NCI-H2227 (cell line): ENCODE data around the gene AKT2.
"Not testable (repeated sequence)": the region's sequence is repeated elsewhere in the genome, so short reads cannot be mapped to it uniquely, and the experiment has no call there.

Experiments
- DNase-seq: peaks from one replicate; lab custom pipeline; 2025; ENCODE audit not compliant: unreplicated experiment; lab: John Stamatoyannopoulos, UW

Gene AKT2

DNA sequence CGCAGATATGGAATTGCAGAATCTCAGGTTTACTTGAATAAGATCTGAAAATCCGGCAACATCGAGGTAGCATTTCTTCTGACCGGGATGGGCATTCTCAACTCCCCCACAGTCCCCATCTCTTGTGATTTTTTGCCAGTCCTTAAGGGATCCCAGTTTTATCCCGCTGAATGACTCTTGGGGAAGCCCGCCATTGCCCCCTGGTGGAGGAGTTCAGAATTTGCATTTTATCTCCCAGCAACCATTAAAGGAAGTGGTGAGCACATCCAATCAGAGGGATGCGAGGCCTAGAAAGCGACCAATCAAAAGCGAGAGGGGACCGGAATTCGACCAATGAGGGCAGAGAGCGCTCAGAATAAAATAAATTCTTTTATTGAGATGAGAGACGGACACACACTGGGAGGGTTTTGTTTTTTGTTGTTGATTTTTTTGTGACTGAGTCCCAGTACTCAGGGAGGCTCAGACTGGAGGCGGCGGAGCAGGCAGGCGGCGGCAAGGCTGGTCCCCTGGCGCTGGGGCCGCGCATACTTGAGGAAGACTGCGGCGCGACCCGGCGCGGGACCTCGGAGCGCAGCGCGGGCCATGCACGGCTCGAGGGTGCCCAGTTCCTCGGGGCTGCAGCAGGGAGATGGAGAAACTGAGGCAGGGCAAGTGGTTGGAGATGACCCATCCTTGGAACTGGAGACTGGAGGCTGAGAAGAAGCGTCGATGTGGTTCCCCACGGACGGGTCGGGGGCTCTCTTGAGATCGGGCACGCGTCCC lies 63.1 kb downstream of the AKT2 start:
- peak; percentile 94 for DNase-seq

DNA sequence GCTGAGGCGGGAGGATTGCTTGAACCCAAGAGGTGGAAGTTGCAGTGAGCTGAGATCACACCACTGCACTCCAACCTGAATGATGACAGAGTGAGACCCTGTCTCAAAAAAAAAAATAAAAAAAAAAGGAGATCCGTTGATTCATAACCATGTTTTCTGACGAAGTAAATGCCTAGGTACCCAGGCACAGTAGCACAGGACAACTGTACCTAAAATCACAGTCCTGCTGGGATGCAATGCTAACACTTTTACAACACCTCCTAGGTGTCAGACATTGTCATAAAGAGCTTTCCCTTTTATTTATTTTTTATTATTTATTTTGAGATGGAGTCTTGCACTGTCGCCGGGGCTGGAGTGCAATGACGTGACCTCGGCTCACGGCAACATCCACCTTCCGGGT lies 64.5 kb downstream of the AKT2 start:
- DNase-seq = no peak

DNA sequence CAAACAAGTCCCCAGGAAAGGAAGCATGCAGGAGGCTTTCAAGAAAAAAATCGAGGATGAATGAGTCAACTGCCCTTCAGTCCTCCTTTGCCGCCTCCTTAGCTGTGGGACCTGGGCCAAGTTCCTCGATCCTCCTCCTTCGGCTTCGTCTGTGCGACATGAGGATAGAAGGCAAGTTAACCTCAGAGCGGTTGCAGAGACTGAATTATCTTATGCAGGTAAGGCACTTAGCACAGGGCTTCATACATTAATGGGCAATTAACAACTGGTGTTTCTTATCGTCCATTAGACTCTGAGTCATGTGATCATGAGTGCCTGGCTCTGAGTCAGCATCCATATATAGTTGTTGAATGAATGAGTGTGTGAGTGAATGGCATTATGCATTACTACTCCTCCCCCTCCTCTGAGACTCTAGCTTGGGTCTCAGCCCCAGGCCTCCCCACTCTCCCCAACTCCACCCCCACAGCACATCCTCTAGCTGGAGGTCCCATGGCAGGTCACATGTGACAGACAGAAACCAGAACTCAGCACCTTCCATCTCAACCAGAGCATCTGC lies 65.3 kb downstream of the AKT2 start:
- peak; percentile 70 for DNase-seq

DNA sequence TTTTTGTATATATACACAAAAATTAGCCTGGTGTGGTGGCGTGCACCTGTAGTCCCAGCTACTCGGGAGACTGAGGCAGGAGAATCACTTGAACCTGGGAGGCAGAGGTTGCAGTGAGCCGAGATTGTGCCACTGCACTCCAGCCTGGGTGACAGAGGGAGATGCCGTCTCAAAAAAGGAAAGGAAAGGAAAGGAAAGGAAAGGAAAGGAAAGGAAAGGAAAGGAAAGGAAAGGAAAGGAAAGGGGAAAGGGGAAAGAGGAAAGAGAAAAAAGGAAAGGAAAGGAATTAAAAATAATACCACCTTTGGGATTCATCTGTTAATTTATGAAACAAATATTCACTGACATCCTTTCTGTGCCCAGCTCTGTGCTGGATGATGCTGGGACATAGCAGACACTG lies 66.1 kb downstream of the AKT2 start:
- not testable (repeated sequence) for DNase-seq

DNA sequence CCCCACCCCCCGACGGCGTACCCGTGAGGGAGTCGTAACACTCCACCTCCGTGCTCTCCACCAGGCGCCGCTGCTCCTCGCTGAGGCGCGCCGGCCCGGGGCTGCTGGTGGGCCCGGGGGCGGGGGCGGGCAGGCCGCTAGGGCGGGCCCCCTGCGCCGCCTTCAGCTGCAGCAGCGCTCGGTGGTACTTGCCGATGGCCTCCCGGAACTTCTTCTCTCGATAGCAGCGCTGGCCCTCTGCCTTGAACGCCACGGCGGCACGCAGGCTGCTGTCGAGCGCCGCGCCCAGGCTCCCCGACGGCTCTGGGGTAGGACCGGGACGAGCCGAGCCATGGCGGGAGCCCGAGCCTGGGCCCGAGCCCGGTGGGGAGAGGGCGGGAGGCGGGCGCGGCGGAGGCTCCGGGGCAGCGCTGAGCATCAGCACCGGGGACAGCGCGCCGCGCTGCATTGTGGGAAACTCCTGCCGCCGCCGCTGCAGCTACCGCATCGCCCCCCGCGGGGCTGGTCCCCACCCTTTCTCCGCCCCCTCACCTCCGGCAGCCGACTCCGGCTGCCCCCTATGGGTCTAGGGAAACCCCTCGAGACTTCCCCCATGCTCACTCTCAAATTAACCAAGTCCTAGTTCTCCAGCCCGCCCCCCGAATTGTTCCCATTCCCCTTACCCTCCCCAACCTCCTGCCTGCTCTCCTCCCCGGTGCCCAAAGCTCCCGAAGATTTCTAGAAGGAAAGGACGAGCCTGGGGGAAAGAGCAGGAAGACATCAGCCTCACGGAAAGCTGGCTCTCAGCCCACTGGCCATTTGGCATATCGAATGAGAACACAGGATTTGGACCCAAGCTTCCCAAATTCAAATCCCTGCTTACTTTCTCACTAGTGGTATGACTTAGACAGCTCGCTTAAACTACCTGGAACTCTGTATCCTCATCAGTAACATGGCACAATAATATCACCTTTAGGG lies 66.9 kb downstream of the AKT2 start, which contains the start of gene TTC9B:
TTC9B (minus strand) TSS at position 451 of the 957 bp plus-strand sequence; CDS start at position 448, 3 bp downstream.
- peak; percentile 91 for DNase-seq

DNA sequence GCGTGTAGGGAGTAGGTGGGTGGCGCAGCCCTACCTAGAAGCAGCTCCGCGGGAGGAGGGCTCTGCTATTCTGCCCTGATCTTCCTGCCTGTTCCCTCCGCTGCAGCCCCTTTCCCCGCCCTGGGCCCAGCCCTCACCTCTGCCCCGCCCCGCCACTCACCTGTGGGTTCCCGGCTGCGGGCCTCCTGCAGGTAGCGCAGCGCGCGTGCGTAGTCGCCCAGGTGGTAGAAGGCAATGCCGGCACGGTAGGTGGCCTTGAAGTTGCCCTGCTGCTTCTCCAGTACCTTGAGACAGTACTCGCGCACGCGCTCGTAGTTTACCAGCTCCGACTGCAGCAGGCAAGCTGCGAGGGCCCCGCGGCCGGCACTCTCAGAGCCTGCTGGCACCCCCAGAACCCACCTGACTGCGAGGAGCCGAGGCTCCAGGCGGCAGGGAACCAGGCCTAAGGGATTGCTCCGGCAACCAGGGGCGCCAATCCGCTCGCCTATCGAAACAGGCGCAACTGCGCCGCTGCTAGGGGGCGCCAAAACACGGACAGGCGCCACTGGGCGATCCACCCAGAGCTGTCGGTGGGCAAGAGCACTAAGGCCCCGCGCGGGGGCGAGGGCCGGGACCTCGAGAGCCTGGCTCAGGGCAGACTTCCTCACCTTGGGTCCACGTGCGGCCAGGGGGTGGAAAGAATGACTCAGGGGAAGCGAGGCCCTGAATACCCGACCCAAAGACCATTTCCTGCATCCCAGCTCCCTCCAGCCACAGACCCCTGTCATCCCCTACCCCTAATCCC lies 67.9 kb downstream of the AKT2 start:
- peak; percentile 89 for DNase-seq

DNA sequence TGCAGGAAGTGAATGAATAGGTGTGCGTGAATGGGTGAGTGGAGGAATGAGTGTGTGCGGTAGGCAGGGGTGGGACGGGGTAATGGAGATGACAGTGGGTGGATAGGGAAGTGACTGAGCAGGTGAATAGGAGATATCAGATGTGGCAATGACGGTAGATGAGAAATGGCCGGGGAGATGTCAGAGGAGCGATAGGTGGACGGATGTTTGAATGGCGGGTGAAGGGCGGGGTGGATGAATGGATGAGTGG lies 68.4 kb downstream of the AKT2 start:
- DNase-seq = no peak

DNA sequence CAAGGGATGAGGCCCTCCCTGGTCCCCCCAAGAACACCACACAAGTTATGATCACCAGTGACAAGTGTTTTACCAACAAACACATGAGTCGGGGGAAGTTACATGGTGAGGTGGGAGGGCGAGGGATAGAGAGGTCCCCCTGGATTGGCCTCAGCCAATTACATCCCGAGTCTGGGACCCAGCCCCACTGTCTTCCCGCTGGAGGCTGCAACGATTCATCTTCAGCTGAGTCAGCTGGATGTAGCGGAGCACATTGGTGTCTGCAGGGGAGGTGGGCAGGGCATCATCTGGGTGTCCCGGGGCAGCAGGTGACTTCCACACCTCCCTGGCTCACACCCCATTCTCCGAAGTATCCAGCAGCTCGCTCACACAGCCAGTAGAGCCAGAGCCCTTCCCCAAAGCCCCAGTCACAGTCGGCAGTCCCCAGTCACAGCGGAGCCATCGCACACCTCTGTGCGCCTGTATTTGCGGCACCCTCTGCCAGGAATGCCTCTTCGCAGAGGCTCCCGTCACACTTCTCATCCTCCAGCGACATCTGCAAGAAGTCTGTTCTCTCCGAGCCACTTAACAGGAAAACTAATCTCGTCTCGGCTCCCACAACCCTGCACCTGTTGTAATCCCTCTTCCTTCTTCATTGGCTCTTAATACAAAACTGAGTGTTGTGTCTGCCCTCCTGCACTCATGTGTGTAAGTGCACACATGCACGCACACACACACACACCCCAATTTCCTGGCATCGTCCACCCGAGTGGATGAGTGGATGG lies 69.0 kb downstream of the AKT2 start:
- DNase-seq = no peak

DNA sequence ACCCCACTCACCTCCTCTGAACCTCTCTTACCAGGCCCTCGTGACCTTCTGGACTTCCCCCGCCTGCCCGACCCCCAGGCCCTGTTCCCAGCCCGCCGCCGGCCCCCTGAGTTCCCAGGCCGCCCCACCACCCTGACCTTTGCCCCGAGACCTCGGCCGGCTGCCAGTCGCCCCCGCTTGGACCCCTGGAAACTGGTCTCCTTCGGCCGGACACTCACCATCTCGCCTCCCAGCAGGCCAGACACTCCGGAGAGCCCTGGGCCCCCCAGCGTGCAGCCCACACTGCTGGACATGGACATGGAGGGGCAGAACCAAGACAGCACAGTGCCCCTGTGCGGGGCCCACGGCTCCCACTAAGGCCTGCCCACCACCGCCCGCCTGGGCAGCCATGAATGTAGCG lies 70.2 kb downstream of the AKT2 start:
- DNase-seq = no peak

DNA sequence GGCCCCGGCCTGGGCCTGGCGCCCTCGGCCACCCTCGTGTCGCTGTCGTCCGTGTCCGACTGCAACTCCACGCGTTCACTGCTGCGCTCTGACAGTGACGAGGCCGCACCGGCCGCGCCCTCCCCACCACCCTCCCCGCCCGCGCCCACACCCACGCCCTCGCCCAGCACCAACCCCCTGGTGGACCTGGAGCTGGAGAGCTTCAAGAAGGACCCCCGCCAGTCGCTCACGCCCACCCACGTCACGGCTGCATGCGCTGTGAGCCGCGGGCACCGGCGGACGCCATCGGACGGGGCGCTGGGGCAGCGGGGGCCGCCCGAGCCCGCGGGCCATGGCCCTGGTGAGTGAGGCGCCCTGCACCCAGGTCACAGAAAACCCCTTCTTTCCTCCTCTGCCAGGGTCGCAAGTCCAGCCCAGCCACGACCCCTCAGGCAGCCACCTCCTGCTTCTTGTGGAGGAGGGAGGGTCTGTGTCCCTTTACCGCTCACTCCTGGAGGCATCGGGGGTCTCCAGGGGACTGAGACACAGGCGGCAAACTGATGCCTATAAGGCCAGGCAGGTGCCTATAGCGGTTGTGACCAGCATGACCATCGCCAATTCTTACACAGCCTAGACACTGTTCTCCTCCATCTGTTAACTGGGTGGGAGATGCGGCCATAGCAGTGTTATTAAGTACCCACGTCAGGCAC lies 71.1 kb downstream of the AKT2 start:
- no peak for DNase-seq

DNA sequence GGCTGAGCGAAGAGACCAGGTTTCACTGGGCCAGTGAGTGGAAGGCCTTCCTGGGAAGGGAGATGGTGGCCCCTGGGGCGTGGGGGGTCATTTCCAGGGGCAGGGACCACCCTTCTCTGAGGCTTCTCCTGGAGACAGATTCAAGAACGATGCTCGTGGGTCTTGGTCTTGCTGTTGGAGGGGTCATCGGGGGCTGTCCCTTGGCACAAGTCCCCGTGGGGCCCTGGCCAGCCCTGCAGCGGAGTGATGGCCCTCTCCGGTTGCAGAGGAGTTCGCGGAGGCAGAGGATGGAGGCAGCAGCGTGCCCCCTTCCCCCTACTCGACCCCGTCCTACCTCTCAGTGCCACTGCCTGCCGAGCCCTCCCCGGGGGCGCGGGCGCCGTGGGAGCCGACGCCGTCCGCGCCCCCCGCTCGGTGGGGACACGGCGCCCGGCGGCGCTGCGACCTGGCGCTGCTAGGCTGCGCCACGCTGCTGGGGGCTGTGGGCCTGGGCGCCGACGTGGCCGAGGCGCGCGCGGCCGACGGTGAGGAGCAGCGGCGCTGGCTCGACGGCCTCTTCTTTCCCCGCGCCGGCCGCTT lies 71.8 kb downstream of the AKT2 start:
- DNase-seq = no peak

DNA sequence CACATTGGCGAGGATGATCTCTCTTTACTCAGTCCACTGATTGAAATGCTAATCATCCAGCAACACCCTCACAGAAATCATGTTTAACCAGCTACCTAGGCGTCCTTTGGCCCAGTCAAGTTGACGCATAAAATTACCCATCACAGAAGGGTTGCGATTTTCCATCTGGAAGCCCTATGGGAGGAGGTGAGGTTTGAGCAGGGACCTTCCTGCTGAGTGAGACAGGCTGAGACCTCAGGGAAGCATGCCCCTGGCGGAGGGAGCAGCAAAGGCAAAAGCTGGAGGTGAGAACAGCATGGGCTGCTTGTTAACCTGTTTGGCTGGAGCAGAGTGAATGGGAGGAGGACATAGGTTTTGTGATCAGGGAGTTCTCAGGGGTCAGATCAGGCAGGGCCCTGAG lies 74.3 kb downstream of the AKT2 start:
- DNase-seq = no peak

DNA sequence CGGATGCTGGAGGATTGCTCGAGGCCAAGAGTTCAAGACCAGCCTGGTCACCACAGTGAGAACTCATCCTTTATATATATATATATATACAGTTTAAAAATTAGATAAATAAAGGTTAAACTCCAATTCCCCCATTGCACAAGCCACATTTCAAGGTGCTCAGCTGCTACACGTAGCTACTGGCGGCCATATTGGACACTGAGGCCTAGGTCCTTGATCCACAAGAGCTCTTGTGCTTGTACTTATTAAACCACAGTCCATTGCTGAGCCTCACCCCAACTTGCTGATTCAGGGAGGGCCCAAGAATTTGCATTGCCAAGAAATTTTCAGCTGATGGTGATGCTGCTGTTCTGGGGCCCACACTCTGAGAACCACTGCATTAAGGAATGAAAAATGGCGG lies 76.5 kb downstream of the AKT2 start:
- DNase-seq = no peak

DNA sequence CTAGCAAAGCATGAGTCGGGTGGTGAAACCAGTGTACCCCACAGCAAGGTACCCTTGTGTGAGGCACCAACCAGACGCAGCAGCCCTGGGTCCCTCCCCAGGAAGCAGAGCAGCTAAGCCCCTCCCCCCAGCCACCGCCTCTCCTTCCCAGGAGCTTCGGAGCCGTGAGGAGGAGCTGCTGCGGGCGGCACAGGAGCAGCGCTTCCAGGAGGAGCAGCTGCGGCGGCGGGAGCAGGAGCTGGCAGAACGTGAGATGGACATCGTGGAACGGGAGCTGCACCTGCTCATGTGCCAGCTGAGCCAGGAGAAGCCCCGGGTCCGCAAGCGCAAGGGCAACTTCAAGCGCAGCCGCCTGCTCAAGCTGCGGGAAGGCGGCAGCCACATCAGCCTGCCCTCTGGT lies 79.4 kb downstream of the AKT2 start:
- DNase-seq = no peak

DNA sequence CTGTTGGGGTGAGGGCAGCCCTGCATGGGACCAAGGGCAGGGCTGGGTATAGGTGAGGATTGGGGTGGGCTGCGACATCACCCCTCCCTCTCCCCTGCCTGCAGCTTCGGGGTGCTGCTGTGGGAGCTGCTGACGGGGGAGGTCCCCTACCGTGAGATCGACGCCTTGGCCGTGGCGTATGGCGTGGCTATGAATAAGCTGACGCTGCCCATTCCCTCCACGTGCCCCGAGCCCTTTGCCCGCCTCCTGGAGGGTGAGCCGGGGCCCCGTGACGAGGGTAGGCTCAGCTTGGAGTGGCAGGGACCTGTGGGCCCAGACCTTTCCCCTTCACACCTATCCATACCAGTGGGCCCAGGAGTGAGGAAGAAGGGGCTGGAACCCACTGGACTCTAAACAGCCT lies 80.8 kb downstream of the AKT2 start:
- no peak for DNase-seq

DNA sequence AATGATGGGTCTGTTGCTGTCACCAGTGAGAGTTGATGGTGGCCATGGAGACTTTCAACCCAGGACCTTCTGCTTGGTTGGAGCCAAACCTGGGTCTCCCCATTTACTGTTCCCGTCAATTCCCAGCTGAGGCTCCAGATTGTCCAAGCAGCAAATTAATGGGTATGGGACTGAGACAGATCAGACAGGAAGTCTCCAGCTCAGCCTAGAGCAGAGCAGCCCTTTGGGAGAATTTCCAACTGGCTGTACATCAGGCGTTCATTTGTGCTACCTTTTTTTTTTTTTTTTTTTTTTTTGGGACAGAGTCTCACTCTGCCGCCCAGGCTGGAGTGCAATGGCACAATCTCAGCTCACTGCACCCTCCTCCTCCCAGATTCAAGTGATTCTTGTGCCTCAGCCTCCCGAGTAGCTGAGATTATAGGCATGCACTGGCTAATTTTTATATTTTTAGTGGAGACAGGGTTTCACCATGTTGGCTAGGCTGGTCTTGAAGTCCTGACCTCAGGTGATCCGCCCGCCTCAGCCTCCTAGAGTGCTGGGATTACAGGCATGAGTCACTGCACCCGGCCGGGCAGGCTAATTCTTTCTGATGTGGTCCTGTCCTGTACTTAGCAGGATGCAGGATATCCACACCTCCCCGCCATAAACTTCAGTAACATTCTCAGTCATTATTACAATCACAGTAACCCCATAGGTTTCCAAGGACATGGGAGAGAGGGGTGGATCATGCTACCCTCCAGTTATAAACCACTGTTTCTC lies 84.6 kb downstream of the AKT2 start:
- no peak for DNase-seq

DNA sequence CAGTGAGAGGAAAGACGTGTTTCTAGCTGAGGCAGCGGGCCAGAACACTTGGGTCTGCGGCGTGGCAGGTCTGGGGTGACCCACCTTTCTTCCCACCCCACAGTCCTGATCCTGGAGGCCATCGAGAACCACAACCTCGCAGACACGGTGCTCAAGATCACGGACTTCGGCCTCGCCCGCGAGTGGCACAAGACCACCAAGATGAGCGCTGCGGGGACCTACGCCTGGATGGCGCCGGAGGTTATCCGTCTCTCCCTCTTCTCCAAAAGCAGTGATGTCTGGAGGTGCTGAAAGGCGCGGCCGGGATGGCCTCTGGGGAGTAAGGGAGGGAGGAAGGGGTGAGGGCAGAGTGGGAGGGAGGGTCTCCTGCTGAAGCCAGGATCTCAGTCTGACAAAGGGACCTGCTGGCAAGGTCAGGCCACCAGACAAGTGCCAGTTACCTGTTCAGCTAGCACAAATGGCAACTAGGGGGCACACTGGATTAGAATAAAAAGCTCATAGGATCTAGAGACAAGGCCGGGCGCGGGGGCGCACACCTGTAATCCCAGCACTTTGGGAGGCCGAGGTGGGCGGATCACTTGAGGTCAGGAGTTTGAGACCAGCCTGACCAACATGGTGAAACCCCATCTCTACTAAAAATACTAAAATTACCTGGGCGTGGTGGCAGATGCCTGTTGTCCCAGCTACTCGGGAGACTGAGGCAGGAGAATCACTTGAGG lies 86.7 kb downstream of the AKT2 start:
- no peak for DNase-seq

DNA sequence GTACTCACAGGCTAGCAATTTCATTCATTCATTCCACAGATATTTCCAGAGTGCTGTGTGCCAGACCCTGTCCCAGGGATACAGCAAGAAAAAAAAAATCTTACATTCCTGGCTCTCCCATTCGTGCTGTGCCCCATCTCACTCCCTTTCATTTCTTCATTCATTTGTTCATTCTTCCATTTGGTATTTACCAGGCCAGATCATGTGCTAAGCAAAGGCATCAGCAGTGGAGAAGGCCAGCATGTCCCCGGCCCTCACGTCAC lies 91.6 kb downstream of the AKT2 start:
- DNase-seq = no peak
